Activated T-cell treated with anti-CD3 and anti-CD28 coated beads, Interleukin-2, amount 50 U/mL, for 4 hours (primary cell): ENCODE results near the gene FRG1. TPM values are rescaled to one million over a fixed set of nuclear protein-coding genes. Genes with fewer than 3 reads are reported as not detected.
"Not testable (repeated sequence)": the region's sequence is repeated elsewhere in the genome, so short reads cannot be mapped to it uniquely, and the experiment has no call there.

ENCODE experiments used
- ATAC-seq, 2 donors: fragments of 200-7000 bp; cut with Tn5 transposase; one replicate each; pipeline ENCODE4 v1.10.0; 2021
- DNase-seq: peaks from one replicate; pipeline ENCODE4 v3.0.0-alpha.2; 2020
- H3K27me3 Mint-ChIP-seq: one replicate; pipeline ENCODE4 v1.8.0; 2021; ENCODE audit warnings: low read depth, mixed read lengths
- H3K36me3 Mint-ChIP-seq: one replicate; pipeline ENCODE4 v1.8.0; 2022; ENCODE audit warnings: mixed read lengths; ENCODE audit not compliant: insufficient read depth
- H3K4me1 Mint-ChIP-seq: one replicate; pipeline ENCODE4 v1.8.0; 2021; ENCODE audit warnings: low read depth, mixed read lengths
- H3K4me3 Mint-ChIP-seq: one replicate; pipeline ENCODE4 v1.8.0; 2021; ENCODE audit warnings: mild to moderate bottlenecking, moderate library complexity, mixed read lengths
- H3K9me3 Mint-ChIP-seq: one replicate; pipeline ENCODE4 v1.8.0; 2021; ENCODE audit warnings: mixed read lengths
- total RNA-seq, 3 donors: library from RNA; stranded (reverse); gene quantifications; one replicate each; pipeline ENCODE4 v1.2.1, GENCODE V29; 2021

FRG1 gene
- total RNA-seq, result 10 to 100 TPM; 53.8 to 56.5 (median 55.7) TPM

DNA sequence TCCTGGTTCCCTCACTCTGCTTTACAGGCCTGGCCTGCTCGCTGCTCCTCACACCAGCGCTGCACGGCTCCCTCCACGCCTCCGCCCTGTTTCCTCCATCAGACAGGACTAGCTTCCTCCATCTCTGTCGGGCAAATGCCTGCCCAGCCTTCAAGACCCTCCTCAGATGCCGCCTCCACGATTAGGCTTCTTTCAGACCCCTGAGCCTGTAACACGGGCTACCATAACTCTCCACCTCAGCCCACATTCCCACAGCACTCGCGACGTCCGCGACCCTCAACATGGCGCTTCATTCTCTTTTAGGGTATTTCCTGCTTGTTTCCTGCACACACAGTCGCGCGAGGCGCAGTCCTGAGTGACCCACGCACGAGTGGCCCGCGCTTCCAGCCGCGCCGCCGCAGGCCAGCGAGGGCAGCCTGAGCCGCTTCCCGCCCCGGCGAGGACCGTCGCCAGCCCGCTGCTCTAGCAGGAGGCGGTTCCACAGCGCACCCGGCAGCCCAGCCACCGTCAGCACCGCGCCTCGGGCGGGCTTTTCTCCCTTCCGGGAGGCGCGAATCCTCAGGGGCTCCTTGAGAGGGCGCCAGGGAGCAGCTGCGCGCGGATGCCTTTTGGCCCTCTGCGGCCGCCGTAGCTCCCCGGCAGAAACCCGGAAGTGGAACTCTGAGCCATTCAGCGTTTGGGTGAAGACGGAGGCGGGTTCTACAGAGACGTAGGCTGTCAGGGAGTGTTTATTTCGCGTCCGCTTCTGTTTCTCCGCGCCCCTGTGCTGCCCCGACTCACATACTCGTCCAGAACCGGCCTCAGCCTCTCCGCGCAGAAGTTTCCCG is at the start of gene FRG1:
FRG1 (plus strand) TSS at position 695 of the 827 bp plus-strand sequence. CDS start 138 bp downstream, outside the sequence.
- ATAC-seq (peak; percentile 99), DNase-seq (peak; percentile 96)
- H3K27me3 Mint-ChIP-seq, result no peaks in the 10 kb centered on the region
- H3K4me1 Mint-ChIP-seq, result peaks cover 46% of the 10 kb centered on the region
- H3K4me3 Mint-ChIP-seq, result peak within 1 kb of the TSS; percentile 93
- H3K36me3 Mint-ChIP-seq, result peaks cover 36% of the 10 kb centered on the region
- H3K9me3 Mint-ChIP-seq, result peaks cover 13% of the 10 kb centered on the region

GRCh38 chr4:189897667-189898066 is 43.0 kb upstream of the FRG1 start:
- Mint-ChIP-seq H3K4me1 (no peaks in the 10 kb centered on the region), H3K9me3 (no peaks in the 10 kb centered on the region), H3K27me3 (no peaks in the 10 kb centered on the region), H3K4me3 (no peak overlapping the region), H3K36me3 (no peaks in the 10 kb centered on the region)
- ATAC-seq, result no peak
- DNase-seq, result no peak

DNA sequence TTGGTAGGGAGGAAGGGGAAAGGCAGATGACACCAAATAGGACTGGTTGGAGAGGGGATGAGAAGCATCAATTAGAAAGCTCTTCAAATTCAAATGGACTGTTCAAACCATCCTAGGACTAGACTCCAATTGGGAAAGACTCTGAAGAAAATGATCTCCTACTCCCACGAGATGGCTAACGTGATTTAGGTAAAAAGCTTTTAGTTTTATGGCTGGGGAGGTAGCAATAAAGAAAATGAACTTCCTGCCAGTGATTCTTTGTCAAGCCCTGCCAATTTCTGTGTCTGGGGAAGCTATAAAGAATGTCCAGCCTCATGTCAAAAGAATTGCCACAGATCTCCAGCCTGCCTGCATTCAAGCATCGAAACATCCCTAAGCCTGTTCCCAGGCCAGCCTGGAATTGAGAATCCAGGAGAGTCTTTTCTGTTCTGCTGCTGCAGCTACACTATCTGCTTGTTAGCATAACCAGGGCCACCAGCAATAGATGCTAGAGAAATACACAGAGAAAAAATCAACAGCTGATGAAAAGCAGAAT is 41.1 kb upstream of the FRG1 start:
- H3K27me3 Mint-ChIP-seq, ATAC-seq, DNase-seq, H3K36me3 Mint-ChIP-seq, H3K4me3 Mint-ChIP-seq, H3K9me3 Mint-ChIP-seq, H3K4me1 Mint-ChIP-seq: not testable (repeated sequence)

- ATAC-seq, H3K36me3 Mint-ChIP-seq, H3K4me1 Mint-ChIP-seq, H3K9me3 Mint-ChIP-seq, H3K4me3 Mint-ChIP-seq, H3K27me3 Mint-ChIP-seq: not testable (repeated sequence)
- peak; percentile 12 for DNase-seq
These were observed 36.1 kb upstream of the FRG1 start for GRCh38 chr4:189904420-189905027.

- Mint-ChIP-seq H3K27me3 (no peaks in the 10 kb centered on the region), H3K36me3 (peaks cover 5% of the 10 kb centered on the region), H3K9me3 (peaks cover 5% of the 10 kb centered on the region), H3K4me1 (no peaks in the 10 kb centered on the region), H3K4me3 (no peak overlapping the region)
- DNase-seq (no peak), ATAC-seq (no peak)
These were observed 28.5 kb upstream of the FRG1 start for GRCh38 chr4:189912170-189912569.

- peaks cover 14% of the 10 kb centered on the region for H3K36me3 Mint-ChIP-seq
- no peak for DNase-seq
- H3K9me3 Mint-ChIP-seq, result peaks cover 25% of the 10 kb centered on the region
- H3K27me3 Mint-ChIP-seq, result no peaks in the 10 kb centered on the region
- ATAC-seq, result no peak
- H3K4me3 Mint-ChIP-seq, result no peak overlapping the region
- H3K4me1 Mint-ChIP-seq, result no peaks in the 10 kb centered on the region
These were observed 23.3 kb upstream of the FRG1 start for GRCh38 chr4:189917161-189917891.

- no peak for DNase-seq
These were observed 19.6 kb upstream of the FRG1 start for GRCh38 chr4:189921058-189921457.

GRCh38 chr4:189926742-189927141 is 13.9 kb upstream of the FRG1 start:
- H3K27me3 Mint-ChIP-seq, ATAC-seq, H3K4me1 Mint-ChIP-seq, DNase-seq, H3K4me3 Mint-ChIP-seq: not testable (repeated sequence)
- Mint-ChIP-seq H3K9me3 (peaks cover 18% of the 10 kb centered on the region), H3K36me3 (peaks cover 32% of the 10 kb centered on the region)

More at GRCh38 chr4:189921058-189921457, 19.6 kb upstream of the FRG1 start:
- no peaks in the 10 kb centered on the region for H3K4me1 Mint-ChIP-seq
- H3K27me3 Mint-ChIP-seq, result no peaks in the 10 kb centered on the region
- H3K4me3 Mint-ChIP-seq, result no peak overlapping the region
- H3K9me3 Mint-ChIP-seq, result peaks cover 35% of the 10 kb centered on the region
- peaks cover 24% of the 10 kb centered on the region for H3K36me3 Mint-ChIP-seq
- ATAC-seq, result no peak

GRCh38 chr4:189941005-189941450 is 356 bp downstream of the FRG1 start:
- H3K4me1 Mint-ChIP-seq, result peaks cover 52% of the 10 kb centered on the region
- no peak for DNase-seq
- peaks cover 13% of the 10 kb centered on the region for H3K9me3 Mint-ChIP-seq
- peaks cover 41% of the 10 kb centered on the region for H3K36me3 Mint-ChIP-seq
- H3K4me3 Mint-ChIP-seq, result peak overlapping the region; percentile 93
- H3K27me3 Mint-ChIP-seq, result no peaks in the 10 kb centered on the region
- peak in 1 of 2 donors; percentile 7 for ATAC-seq

GRCh38 chr4:189942412-189942811 is 1.7 kb downstream of the FRG1 start:
- ATAC-seq, H3K27me3 Mint-ChIP-seq, DNase-seq: not testable (repeated sequence)
- H3K9me3 Mint-ChIP-seq, result peaks cover 13% of the 10 kb centered on the region
- H3K36me3 Mint-ChIP-seq, result peaks cover 42% of the 10 kb centered on the region
- peak overlapping the region; percentile 72 for H3K4me3 Mint-ChIP-seq
- H3K4me1 Mint-ChIP-seq, result peaks cover 63% of the 10 kb centered on the region

DNA sequence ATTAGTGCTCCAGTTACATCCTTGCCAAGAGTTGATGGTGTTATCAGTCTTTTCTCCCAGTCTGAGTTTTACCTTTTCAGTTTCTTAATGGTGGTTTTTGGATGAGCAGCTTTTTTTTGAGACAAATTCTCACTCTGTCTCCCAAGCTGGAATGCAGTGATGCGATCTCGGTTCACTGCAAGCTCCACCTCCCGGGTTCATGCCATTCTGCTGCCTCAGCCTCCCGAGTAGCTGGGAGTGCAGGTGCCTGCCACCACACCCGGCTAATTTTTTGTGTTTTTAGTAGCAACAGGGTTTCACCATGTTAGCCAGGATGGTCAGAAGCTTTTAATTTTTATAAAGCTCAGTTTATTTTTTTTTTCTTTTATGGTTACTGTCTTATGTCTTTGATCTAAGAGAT is 3.4 kb downstream of the FRG1 start:
- ATAC-seq, H3K27me3 Mint-ChIP-seq, DNase-seq: not testable (repeated sequence)
- peak overlapping the region; percentile 2 for H3K4me3 Mint-ChIP-seq
- peaks cover 78% of the 10 kb centered on the region for H3K4me1 Mint-ChIP-seq
- peaks cover 51% of the 10 kb centered on the region for H3K36me3 Mint-ChIP-seq
- peaks cover 12% of the 10 kb centered on the region for H3K9me3 Mint-ChIP-seq

GRCh38 chr4:189946906-189947305 is 6.2 kb downstream of the FRG1 start:
- H3K4me1 Mint-ChIP-seq, result peaks cover 65% of the 10 kb centered on the region
- not testable (repeated sequence) for DNase-seq, H3K9me3 Mint-ChIP-seq, H3K4me3 Mint-ChIP-seq, H3K27me3 Mint-ChIP-seq, ATAC-seq
- H3K36me3 Mint-ChIP-seq, result peaks cover 55% of the 10 kb centered on the region

DNA sequence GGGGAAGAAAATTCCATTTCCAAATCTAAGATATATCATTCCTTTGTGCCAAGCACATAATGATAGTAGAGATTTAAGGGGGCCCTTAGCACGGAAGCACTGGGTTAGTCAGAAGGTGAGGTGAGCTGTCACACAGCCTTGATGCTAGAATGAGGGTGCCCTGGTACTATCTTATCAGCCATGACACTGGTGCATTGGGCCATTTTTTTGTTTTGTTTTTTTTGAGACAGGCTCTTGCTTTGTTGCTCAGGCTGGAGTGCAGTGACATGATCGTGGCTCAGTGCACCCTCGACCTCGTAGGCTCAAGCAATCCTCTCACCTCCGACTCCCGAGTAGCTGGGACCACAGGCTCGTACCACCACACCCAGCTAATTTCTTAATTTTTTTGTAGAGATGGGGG is 7.8 kb downstream of the FRG1 start:
- Mint-ChIP-seq H3K36me3 (peaks cover 54% of the 10 kb centered on the region), H3K4me1 (peaks cover 52% of the 10 kb centered on the region)
- not testable (repeated sequence) for H3K4me3 Mint-ChIP-seq, ATAC-seq, H3K9me3 Mint-ChIP-seq, H3K27me3 Mint-ChIP-seq, DNase-seq

- DNase-seq, H3K4me3 Mint-ChIP-seq, H3K36me3 Mint-ChIP-seq, ATAC-seq, H3K27me3 Mint-ChIP-seq, H3K4me1 Mint-ChIP-seq: not testable (repeated sequence)
- peaks cover 23% of the 10 kb centered on the region for H3K9me3 Mint-ChIP-seq
These were observed 28.6 kb downstream of the FRG1 start for GRCh38 chr4:189969291-189969690.
